ENCODE data around the gene SLC27A5.

DNA sequence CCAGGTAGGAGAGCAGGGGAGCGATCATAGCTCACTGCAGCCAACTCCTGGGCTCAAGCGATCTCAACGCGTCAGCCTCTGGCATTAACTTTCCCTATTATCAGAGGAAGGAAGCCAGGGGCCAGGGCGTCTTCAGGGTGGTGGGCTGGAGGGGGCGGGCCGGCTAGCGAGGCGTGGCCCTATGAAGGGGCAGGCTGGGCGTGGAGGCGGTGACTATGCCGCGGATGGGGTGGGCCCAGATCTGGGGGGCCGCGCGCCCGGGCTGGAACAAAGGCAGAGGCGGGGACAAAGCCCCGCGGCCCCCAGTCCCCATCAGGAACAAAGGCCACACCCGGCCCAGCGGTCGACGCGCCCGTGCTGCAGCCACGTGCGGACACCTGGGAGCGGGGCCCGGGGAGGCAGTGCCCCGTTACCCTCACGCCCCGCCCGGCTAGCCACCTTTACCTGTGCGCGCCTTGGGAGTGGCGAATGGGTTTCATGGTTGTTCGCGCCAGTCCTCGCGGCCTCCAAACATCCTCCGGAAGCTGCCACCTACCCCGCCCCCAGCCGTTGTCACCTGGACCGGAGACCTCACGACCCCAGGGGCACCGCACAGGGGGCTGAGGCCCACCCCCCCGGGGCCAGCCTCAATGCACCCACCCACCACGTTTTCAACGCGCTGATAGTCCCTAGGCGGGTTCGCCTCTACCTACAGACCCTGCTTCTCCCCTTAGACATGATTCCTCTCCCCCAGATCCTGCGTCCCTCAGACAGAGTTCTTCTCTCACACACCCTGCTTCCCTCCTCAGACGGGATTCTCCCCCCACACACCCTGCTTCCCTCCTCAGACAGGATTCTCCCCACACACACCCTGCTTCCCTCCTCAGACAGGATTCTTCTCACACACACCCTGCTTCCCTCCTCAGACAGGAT, 26.7 kb upstream of the SLC27A5 start:
- TF ChIP-seq, protein P1, sequence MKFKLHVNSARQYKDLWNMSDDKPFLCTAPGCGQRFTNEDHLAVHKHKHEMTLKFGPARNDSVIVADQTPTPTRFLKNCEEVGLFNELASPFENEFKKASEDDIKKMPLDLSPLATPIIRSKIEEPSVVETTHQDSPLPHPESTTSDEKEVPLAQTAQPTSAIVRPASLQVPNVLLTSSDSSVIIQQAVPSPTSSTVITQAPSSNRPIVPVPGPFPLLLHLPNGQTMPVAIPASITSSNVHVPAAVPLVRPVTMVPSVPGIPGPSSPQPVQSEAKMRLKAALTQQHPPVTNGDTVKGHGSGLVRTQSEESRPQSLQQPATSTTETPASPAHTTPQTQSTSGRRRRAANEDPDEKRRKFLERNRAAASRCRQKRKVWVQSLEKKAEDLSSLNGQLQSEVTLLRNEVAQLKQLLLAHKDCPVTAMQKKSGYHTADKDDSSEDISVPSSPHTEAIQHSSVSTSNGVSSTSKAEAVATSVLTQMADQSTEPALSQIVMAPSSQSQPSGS (tag by site-specific recombination; IDR thresholded peaks at IDR 0.05; ENCODE audit: low read depth): no peak
- TF ChIP-seq, protein P2, sequence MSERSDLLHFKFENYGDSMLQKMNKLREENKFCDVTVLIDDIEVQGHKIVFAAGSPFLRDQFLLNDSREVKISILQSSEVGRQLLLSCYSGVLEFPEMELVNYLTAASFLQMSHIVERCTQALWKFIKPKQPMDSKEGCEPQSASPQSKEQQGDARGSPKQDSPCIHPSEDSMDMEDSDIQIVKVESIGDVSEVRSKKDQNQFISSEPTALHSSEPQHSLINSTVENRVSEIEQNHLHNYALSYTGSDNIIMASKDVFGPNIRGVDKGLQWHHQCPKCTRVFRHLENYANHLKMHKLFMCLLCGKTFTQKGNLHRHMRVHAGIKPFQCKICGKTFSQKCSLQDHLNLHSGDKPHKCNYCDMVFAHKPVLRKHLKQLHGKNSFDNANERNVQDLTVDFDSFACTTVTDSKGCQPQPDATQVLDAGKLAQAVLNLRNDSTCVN (tag by site-specific recombination; optimal IDR thresholded peaks at IDR 0.05): no peak
- TF ChIP-seq CTCF (tag by site-specific recombination; IDR thresholded peaks at IDR 0.05): no peak
